K562 (cell line): ENCODE measurements around the gene FYB1. TPM values are rescaled to one million over a fixed set of nuclear protein-coding genes. Genes with fewer than 3 reads are reported as not detected.

Experiments
- FOXA1 ChIP-seq: fragments of 450-650 bp; IDR thresholded peaks from 2 replicates; pipeline ENCODE4 v1.6.1; 2016; ENCODE audit warnings: mild to moderate bottlenecking, borderline replicate concordance
- FOXP1 ChIP-seq: sonication (generic); formaldehyde crosslinking; IDR thresholded peaks from 2 replicates; pipeline ENCODE4 v1.8.0; 2022; ENCODE audit warnings: mild to moderate bottlenecking, missing genetic modification reagents
- KLF1 ChIP-seq: fragments of 450-650 bp; IDR thresholded peaks from 2 replicates; pipeline ENCODE4 v1.6.1; 2016; ENCODE audit warnings: missing genetic modification characterization, missing compliant biosample characterization
- MEF2A ChIP-seq: IDR thresholded peaks from 2 replicates; pipeline ENCODE4 v1.6.1; 2011; ENCODE audit warnings: low read depth, mild to moderate bottlenecking, low read length, moderate library complexity; ENCODE audit not compliant: control insufficient read depth
- ZNF76 ChIP-seq: fragments of 250-450 bp; sonication (Bioruptor Pico); IDR thresholded peaks from 2 replicates; pipeline ENCODE4 v1.4.0; 2020; ENCODE audit warnings: mild to moderate bottlenecking, moderate library complexity, borderline replicate concordance
- ZNF764 ChIP-seq: fragments of 250-450 bp; sonication (Bioruptor Pico); IDR thresholded peaks from 2 replicates; pipeline ENCODE4 v1.4.0; 2020; ENCODE audit warnings: low read depth, mild to moderate bottlenecking, moderate library complexity
- polyA plus RNA-seq, 8 experiments: library from polyadenylated mRNA; depleted of rRNA in 4 of 8; stranded (reverse) in 5 of 8; unstranded in 3 of 8; fragments of >200 nt; fragmentation: Nextera tagmentation in 2 of 8; fragmentation: Illumina TruSeq in 1 of 8; extraction: Ambion mirVana in 2 of 8; extraction: Trizol in 1 of 8; gene quantifications; 2 replicates each; pipeline versions ENCODE4 v1.2.1 to v1.2.3, GENCODE V29; 2011 to 2014; ENCODE audit warnings: inconsistent platforms in 1 of 8, missing spikeins in 1 of 8
- total RNA-seq, 7 experiments: library from RNA; depleted of rRNA in 6 of 7; stranded (reverse); fragments of >200 nt in 6 of 7; fragmentation: Illumina TruSeq in 2 of 7; extraction: Trizol in 2 of 7; gene quantifications; 2 replicates each; pipeline versions ENCODE4 v1.2.1 to v1.2.3, GENCODE V29; 2011 to 2021; ENCODE audit warnings: low replicate concordance in 1 of 7
- TF ChIP-seq, protein P1 (sequence below): fragments of 450-650 bp; IDR thresholded peaks from 2 replicates; pipeline ENCODE4 v1.6.1; 2016; ENCODE audit warnings: mild to moderate bottlenecking, moderate library complexity

The FYB1 gene
- total and polyA plus RNA-seq, 9 of the 15 experiments (the other 6 are each of a cell fraction or from before 2014, with no cell fraction given) = 4.7 to 31.5 (median 9.7) TPM

GRCh38 chr5:39207345-39208045 is 11.9 kb downstream of the FYB1 start (continued):
- TF ChIP-seq, protein P1, sequence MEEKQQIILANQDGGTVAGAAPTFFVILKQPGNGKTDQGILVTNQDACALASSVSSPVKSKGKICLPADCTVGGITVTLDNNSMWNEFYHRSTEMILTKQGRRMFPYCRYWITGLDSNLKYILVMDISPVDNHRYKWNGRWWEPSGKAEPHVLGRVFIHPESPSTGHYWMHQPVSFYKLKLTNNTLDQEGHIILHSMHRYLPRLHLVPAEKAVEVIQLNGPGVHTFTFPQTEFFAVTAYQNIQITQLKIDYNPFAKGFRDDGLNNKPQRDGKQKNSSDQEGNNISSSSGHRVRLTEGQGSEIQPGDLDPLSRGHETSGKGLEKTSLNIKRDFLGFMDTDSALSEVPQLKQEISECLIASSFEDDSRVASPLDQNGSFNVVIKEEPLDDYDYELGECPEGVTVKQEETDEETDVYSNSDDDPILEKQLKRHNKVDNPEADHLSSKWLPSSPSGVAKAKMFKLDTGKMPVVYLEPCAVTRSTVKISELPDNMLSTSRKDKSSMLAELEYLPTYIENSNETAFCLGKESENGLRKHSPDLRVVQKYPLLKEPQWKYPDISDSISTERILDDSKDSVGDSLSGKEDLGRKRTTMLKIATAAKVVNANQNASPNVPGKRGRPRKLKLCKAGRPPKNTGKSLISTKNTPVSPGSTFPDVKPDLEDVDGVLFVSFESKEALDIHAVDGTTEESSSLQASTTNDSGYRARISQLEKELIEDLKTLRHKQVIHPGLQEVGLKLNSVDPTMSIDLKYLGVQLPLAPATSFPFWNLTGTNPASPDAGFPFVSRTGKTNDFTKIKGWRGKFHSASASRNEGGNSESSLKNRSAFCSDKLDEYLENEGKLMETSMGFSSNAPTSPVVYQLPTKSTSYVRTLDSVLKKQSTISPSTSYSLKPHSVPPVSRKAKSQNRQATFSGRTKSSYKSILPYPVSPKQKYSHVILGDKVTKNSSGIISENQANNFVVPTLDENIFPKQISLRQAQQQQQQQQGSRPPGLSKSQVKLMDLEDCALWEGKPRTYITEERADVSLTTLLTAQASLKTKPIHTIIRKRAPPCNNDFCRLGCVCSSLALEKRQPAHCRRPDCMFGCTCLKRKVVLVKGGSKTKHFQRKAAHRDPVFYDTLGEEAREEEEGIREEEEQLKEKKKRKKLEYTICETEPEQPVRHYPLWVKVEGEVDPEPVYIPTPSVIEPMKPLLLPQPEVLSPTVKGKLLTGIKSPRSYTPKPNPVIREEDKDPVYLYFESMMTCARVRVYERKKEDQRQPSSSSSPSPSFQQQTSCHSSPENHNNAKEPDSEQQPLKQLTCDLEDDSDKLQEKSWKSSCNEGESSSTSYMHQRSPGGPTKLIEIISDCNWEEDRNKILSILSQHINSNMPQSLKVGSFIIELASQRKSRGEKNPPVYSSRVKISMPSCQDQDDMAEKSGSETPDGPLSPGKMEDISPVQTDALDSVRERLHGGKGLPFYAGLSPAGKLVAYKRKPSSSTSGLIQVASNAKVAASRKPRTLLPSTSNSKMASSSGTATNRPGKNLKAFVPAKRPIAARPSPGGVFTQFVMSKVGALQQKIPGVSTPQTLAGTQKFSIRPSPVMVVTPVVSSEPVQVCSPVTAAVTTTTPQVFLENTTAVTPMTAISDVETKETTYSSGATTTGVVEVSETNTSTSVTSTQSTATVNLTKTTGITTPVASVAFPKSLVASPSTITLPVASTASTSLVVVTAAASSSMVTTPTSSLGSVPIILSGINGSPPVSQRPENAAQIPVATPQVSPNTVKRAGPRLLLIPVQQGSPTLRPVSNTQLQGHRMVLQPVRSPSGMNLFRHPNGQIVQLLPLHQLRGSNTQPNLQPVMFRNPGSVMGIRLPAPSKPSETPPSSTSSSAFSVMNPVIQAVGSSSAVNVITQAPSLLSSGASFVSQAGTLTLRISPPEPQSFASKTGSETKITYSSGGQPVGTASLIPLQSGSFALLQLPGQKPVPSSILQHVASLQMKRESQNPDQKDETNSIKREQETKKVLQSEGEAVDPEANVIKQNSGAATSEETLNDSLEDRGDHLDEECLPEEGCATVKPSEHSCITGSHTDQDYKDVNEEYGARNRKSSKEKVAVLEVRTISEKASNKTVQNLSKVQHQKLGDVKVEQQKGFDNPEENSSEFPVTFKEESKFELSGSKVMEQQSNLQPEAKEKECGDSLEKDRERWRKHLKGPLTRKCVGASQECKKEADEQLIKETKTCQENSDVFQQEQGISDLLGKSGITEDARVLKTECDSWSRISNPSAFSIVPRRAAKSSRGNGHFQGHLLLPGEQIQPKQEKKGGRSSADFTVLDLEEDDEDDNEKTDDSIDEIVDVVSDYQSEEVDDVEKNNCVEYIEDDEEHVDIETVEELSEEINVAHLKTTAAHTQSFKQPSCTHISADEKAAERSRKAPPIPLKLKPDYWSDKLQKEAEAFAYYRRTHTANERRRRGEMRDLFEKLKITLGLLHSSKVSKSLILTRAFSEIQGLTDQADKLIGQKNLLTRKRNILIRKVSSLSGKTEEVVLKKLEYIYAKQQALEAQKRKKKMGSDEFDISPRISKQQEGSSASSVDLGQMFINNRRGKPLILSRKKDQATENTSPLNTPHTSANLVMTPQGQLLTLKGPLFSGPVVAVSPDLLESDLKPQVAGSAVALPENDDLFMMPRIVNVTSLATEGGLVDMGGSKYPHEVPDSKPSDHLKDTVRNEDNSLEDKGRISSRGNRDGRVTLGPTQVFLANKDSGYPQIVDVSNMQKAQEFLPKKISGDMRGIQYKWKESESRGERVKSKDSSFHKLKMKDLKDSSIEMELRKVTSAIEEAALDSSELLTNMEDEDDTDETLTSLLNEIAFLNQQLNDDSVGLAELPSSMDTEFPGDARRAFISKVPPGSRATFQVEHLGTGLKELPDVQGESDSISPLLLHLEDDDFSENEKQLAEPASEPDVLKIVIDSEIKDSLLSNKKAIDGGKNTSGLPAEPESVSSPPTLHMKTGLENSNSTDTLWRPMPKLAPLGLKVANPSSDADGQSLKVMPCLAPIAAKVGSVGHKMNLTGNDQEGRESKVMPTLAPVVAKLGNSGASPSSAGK = no peak
- TF ChIP-seq ZNF764 (CRISPR knock-in tag) (no peak), FOXA1 (no peak), ZNF76 (no peak), FOXP1 (CRISPR knock-in tag) (no peak), MEF2A (no peak), KLF1 (tag) (no peak)
